Measurements from ENCODE around the gene NF1.

DNA sequence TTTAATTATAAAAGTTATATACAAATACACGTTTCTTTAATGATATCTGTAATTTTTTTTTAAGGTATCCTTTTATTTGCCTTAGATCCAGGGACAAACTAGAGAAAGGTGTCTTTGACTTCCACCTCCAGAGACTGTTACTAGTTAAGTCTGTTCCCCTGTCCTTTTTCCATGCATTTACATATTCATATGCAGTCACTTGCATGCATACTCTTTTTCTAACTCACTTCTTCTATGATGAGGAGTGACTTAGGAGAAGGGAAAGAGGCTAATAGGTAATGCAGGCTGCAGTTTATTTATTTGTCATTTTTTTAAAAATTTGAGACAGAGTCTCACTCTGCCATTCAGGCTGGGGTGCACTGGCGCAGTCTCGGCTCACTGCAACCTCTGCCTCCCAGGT lies 141.4 kb downstream of the NF1 start:
- TF ChIP-seq, protein P1, sequence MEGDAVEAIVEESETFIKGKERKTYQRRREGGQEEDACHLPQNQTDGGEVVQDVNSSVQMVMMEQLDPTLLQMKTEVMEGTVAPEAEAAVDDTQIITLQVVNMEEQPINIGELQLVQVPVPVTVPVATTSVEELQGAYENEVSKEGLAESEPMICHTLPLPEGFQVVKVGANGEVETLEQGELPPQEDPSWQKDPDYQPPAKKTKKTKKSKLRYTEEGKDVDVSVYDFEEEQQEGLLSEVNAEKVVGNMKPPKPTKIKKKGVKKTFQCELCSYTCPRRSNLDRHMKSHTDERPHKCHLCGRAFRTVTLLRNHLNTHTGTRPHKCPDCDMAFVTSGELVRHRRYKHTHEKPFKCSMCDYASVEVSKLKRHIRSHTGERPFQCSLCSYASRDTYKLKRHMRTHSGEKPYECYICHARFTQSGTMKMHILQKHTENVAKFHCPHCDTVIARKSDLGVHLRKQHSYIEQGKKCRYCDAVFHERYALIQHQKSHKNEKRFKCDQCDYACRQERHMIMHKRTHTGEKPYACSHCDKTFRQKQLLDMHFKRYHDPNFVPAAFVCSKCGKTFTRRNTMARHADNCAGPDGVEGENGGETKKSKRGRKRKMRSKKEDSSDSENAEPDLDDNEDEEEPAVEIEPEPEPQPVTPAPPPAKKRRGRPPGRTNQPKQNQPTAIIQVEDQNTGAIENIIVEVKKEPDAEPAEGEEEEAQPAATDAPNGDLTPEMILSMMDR (IDR thresholded peaks at IDR 0.05): no peak
- no peak for TF ChIP-seq EP300 (IDR thresholded peaks at IDR 0.05)
- no peak for TF ChIP-seq POLR2A (IDR thresholded peaks at IDR 0.05)

Data from tibial nerve (tissue), 4 donors.